Measurements from ENCODE around the gene ZNF780A. TPM values are rescaled to one million over a fixed set of nuclear protein-coding genes. Genes with fewer than 3 reads are reported as not detected.

ZNF780A gene
- total RNA-seq, 1 donor = 13.4 TPM

DNA sequence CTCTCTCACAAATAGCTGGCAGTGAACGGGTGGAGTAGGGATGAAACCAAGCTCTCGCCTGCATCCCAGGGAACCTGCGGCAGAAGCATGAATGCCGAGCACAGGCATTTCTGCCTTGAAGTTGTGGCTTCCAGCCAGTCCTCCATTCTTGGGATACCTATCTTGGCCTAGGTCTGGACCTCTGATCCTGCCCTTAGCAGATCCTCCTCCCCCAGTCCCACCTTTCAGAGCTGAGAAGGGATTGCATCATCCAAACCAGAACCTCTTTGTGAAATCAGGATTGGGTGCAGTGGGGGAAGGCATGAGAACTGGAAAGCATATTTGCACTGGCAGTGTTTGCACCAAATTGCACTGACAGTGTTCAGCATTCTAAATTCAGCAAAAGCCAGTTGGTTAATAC, 5.8 kb downstream of the ZNF780A start:
- no peak overlapping the region for H3K4me3 ChIP-seq (ENCODE audit: low read depth, low read length)
- peak; percentile 17 for DNase-seq (ENCODE audit: low read depth)
- TF ChIP-seq, protein P1, sequence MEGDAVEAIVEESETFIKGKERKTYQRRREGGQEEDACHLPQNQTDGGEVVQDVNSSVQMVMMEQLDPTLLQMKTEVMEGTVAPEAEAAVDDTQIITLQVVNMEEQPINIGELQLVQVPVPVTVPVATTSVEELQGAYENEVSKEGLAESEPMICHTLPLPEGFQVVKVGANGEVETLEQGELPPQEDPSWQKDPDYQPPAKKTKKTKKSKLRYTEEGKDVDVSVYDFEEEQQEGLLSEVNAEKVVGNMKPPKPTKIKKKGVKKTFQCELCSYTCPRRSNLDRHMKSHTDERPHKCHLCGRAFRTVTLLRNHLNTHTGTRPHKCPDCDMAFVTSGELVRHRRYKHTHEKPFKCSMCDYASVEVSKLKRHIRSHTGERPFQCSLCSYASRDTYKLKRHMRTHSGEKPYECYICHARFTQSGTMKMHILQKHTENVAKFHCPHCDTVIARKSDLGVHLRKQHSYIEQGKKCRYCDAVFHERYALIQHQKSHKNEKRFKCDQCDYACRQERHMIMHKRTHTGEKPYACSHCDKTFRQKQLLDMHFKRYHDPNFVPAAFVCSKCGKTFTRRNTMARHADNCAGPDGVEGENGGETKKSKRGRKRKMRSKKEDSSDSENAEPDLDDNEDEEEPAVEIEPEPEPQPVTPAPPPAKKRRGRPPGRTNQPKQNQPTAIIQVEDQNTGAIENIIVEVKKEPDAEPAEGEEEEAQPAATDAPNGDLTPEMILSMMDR (IDR thresholded peaks at IDR 0.05; ENCODE audit: insufficient read depth, low read depth, low read length) = no peak

DNA sequence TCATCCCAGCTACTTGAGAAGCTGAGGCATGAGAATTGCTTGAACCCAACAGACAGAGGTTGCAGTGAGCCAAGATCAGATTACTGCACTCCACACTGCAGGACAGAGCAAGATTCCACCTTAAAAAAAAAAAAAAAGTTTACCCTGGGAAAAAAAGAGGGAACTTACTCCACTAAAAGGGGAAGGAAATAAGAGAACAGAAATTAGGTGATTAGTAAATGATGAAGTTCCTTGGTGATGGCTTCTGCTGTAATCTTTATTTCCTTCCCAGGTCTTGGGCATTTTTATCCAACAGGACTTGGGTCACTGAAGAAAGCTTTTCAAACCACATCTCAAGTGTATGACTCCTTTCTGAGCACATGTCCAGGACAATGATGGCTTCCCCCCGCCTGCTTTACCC, 9.3 kb downstream of the ZNF780A start:
- TF ChIP-seq, protein P1 (IDR thresholded peaks at IDR 0.05; ENCODE audit: insufficient read depth, low read depth, low read length) = no peak
- H3K4me3 ChIP-seq (ENCODE audit: low read depth, low read length) = no peak overlapping the region
- DNase-seq (ENCODE audit: low read depth) = no peak

DNA sequence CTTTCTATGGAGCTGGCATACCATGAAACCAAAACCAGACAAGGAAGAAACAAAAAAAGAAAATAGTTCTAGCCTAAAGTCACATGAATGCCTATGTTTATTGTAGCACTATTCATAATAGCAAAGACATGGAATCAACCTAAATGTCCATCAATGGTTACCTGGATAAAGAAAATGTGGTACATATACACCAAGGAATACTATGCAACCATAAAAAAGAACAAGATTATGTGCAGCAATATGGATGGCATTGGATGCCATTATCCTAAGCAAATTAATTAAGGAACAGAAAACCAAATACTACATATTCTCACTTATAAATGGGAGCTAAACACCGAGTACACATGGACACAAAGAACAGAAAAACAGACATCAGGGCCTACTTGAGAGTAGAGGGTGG, 10.5 kb downstream of the ZNF780A start:
- TF ChIP-seq, protein P1 (IDR thresholded peaks at IDR 0.05; ENCODE audit: insufficient read depth, low read depth, low read length) = no peak
- DNase-seq (ENCODE audit: low read depth) = no peak
- no peak overlapping the region for H3K4me3 ChIP-seq (ENCODE audit: low read depth, low read length)

DNA sequence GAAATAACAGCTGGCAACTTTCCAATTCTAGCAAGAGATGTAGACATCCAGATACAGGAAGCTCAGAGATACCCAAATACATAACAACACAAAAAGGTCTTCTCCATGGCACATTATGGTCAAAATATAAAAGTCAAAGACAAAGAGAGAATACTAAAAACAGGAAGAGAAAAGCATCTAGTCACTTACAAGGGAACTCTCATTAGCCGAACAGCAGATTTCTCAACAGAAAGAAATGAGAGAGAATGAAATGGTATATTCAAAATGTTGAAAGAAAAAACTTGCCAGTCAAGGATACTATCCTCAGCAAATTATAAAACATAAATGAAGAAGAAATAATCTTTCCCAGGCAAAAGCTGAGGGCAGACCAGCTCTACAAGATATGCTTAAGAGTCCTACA, 12.4 kb downstream of the ZNF780A start:
- no peak overlapping the region for H3K4me3 ChIP-seq (ENCODE audit: low read depth, low read length)
- DNase-seq (ENCODE audit: low read depth) = no peak
- TF ChIP-seq, protein P1 (IDR thresholded peaks at IDR 0.05; ENCODE audit: insufficient read depth, low read depth, low read length) = no peak

DNA sequence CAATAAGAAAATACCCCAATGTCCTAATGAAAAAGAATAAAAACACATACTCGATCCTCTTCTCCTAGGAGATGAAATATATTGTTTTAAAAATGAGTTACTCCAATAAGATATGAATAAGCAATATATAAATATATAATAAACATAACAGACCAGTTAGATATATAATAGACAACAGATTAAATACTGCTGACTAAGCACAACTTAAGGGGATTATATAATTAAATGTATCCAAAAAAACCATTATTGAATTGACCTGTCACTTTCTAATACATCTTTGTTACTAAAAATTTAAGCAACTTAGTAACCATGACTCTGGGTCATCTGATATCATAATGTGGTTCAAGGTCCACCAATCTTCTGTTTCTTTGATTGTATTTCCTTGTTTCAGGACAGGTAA, 20.7 kb downstream of the ZNF780A start:
- H3K4me3 ChIP-seq (ENCODE audit: low read depth, low read length) = no peak overlapping the region
- no peak for DNase-seq (ENCODE audit: low read depth)
- TF ChIP-seq, protein P1 (IDR thresholded peaks at IDR 0.05; ENCODE audit: insufficient read depth, low read depth, low read length) = no peak

DNA sequence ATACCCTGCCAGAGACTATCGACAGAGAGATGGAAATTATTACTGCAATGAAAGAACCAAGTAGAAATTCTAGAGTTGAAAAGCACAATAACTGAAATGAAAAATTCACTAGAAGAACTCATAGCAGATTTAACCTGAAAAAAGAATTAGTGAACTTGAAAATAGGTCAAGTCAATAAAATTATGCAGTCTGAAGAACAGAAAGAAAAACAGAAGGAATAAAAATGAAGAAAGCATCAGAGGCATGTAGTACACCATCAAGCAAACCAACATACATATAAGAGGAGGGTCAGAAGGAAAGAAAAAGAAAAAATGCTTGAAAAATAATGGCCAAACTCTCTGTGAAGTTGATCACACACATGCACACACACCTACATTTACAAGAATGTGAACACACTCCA, 31.1 kb downstream of the ZNF780A start:
- H3K4me3 ChIP-seq (ENCODE audit: low read depth, low read length) = no peak overlapping the region
- TF ChIP-seq, protein P1 (IDR thresholded peaks at IDR 0.05; ENCODE audit: insufficient read depth, low read depth, low read length) = no peak
- DNase-seq (ENCODE audit: low read depth) = no peak

DNA sequence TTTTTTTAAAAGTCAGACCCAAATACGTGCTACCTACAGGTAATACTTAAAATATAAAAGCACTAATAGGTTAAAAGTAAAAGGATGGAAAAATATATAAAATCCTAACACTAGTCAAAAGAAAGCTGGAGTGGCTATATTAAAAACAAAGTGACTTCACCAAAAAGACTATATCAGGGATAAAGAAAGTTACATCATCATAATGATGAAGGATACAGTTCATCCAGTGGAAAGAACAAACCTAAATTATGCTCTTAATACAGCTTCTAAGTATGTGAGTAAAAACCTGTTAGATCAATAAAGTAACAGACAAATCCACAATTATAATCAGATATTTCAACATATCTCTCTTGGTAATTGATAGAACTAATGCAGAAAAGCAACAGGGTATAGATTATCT, 33.6 kb downstream of the ZNF780A start:
- H3K4me3 ChIP-seq (ENCODE audit: low read depth, low read length) = no peak overlapping the region
- DNase-seq (ENCODE audit: low read depth) = no peak
- TF ChIP-seq, protein P1 (IDR thresholded peaks at IDR 0.05; ENCODE audit: insufficient read depth, low read depth, low read length) = no peak
